ENCODE results near the gene PCBP4. TPM values are rescaled to one million over a fixed set of nuclear protein-coding genes. Genes with fewer than 3 reads are reported as not detected.
A peak's percentile ranks its signal among the peaks of the same experiment; 100 is the strongest.
"Not testable (repeated sequence)": the region's sequence is repeated elsewhere in the genome, so short reads cannot be mapped to it uniquely, and the experiment has no call there.

PCBP4 gene
- total RNA-seq, 1 donor from 2014 or later: 30.5 TPM

DNA sequence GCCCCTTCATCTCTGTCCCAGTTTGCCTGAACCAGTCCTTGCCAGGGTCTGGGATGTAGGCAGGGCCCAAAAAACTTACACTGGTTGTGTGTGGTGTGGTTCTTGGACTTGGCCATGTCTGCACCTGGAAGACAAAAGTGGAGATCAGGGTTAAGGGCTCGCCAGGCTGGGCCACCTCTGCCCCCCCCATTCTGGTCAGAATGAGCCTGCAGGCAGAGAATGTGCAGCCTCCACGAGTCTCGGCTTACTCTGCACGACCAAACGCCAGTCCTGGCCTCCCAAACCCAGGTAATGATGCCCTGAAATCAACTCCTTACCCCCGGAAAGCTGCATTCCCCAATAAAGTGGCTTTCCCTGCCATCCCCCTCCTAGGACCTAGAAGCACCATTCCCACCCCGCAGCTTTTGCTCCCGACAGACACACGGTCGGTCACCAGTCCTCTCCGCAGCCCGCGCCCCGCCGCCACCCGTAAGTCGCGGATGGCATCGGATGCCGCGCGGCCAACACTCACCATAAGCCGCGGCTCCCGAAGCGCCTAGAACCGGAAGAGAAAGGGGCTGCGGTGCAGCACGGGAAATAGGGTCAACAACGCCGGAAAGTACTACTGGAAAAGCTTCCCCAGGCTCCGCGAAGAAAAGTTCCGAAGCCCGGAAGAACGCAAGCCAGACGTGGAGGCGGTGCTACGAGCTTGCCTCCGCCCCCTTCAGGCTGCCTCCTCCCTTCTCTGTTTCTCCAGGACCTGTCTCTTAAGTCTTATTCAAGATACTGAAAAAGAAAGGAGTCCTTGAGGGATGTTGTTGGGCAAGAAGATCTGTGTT is 28.3 kb upstream of the PCBP4 start, which contains the start of gene RPL29:
TSS of gene RPL29 (minus strand) at position 550 of the 818 bp plus-strand sequence. CDS start at position 116, 434 bp downstream.
- TF ChIP-seq, protein P1, sequence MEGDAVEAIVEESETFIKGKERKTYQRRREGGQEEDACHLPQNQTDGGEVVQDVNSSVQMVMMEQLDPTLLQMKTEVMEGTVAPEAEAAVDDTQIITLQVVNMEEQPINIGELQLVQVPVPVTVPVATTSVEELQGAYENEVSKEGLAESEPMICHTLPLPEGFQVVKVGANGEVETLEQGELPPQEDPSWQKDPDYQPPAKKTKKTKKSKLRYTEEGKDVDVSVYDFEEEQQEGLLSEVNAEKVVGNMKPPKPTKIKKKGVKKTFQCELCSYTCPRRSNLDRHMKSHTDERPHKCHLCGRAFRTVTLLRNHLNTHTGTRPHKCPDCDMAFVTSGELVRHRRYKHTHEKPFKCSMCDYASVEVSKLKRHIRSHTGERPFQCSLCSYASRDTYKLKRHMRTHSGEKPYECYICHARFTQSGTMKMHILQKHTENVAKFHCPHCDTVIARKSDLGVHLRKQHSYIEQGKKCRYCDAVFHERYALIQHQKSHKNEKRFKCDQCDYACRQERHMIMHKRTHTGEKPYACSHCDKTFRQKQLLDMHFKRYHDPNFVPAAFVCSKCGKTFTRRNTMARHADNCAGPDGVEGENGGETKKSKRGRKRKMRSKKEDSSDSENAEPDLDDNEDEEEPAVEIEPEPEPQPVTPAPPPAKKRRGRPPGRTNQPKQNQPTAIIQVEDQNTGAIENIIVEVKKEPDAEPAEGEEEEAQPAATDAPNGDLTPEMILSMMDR (IDR thresholded peaks at IDR 0.05): no peak
- peak; percentile 47 for TF ChIP-seq EZH2 (IDR thresholded peaks at IDR 0.05)
- Histone ChIP-seq H3K27ac (peak within 1 kb of the TSS; percentile 96), H3K27me3 (no peaks in the 10 kb centered on the region), H3K79me2 (ENCODE audit: low read depth) (peaks cover 35% of the 10 kb centered on the region), H3K4me3 (peak within 1 kb of the TSS; percentile 89), H3K36me3 (peaks cover 16% of the 10 kb centered on the region), H4K20me1 (ENCODE audit: low read depth) (peaks cover 29% of the 10 kb centered on the region), H2AFZ (replicated peaks) (peak within 1 kb of the TSS; percentile 81), H3K4me2 (peak within 1 kb of the TSS; percentile 89), H3F3A (ENCODE audit: low read depth) (peaks cover 41% of the 10 kb centered on the region), H3K9ac (peak within 1 kb of the TSS; percentile 97), H3K9me3 (ENCODE audit: low read depth) (no peaks in the 10 kb centered on the region), H3K4me1 (peaks cover 11% of the 10 kb centered on the region)
- peaks cover 6% of the 10 kb centered on the region for H3K27me3 Mint-ChIP-seq (ENCODE audit: insufficient read depth, low read depth)
- peaks cover 30% of the 10 kb centered on the region for H3K36me3 Mint-ChIP-seq
- H3K9me3 Mint-ChIP-seq: peaks cover 2% of the 10 kb centered on the region
- H3K4me1 Mint-ChIP-seq: peaks cover 35% of the 10 kb centered on the region
- H3K27ac Mint-ChIP-seq: peak within 1 kb of the TSS; percentile 100
- H3K4me3 Mint-ChIP-seq: peak within 1 kb of the TSS; percentile 100
- DNase-seq (ENCODE audit: low spot score): peak; percentile 94

DNA sequence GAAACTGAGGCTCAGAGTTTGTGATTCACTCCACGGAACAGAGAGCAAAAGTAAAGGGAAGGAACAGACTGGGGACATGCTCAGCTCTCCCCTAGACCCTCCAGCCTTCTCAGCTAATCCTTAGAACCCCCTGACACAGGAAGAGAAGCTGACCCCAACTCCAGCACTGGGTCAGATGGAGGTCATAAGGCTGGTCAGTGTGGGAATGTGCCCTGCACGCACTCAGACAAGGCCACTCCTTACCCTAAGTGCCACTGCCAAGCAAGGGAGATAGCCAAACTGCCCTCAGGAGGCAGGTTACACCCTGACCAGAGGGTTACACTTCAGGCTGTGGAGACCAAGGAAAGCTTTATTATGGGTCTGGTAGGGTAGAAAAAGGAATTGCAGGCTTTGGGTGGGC is 27.3 kb upstream of the PCBP4 start:
- no peak for TF ChIP-seq EZH2 (IDR thresholded peaks at IDR 0.05)
- TF ChIP-seq, protein P1 (IDR thresholded peaks at IDR 0.05): no peak
- TF ChIP-seq EZH2phosphoT487 (IDR thresholded peaks at IDR 0.05): no peak
- H3K27me3 ChIP-seq: no peaks in the 10 kb centered on the region
- H3K27ac ChIP-seq: no peak overlapping the region
- H3K36me3 ChIP-seq: peaks cover 16% of the 10 kb centered on the region
- H3F3A ChIP-seq (ENCODE audit: low read depth): peaks cover 47% of the 10 kb centered on the region
- peaks cover 2% of the 10 kb centered on the region for H3K9me3 Mint-ChIP-seq
- no peaks in the 10 kb centered on the region for H3K9me3 ChIP-seq (ENCODE audit: low read depth)
- H3K9ac ChIP-seq: peak overlapping the region; percentile 97
- peak overlapping the region; percentile 89 for H3K4me2 ChIP-seq
- peaks cover 35% of the 10 kb centered on the region for H3K4me1 Mint-ChIP-seq
- no peak for DNase-seq (ENCODE audit: low spot score)
- H3K4me3 Mint-ChIP-seq: peak overlapping the region; percentile 100
- peak overlapping the region; percentile 89 for H3K4me3 ChIP-seq
- peaks cover 9% of the 10 kb centered on the region for H3K27me3 Mint-ChIP-seq (ENCODE audit: insufficient read depth, low read depth)
- H3K27ac Mint-ChIP-seq: peak overlapping the region; percentile 82
- H4K20me1 ChIP-seq (ENCODE audit: low read depth): peaks cover 29% of the 10 kb centered on the region
- no peak overlapping the region for H2AFZ ChIP-seq (replicated peaks)
- H3K4me1 ChIP-seq: peaks cover 11% of the 10 kb centered on the region
- H3K36me3 Mint-ChIP-seq: peaks cover 30% of the 10 kb centered on the region
- peaks cover 35% of the 10 kb centered on the region for H3K79me2 ChIP-seq (ENCODE audit: low read depth)

DNA sequence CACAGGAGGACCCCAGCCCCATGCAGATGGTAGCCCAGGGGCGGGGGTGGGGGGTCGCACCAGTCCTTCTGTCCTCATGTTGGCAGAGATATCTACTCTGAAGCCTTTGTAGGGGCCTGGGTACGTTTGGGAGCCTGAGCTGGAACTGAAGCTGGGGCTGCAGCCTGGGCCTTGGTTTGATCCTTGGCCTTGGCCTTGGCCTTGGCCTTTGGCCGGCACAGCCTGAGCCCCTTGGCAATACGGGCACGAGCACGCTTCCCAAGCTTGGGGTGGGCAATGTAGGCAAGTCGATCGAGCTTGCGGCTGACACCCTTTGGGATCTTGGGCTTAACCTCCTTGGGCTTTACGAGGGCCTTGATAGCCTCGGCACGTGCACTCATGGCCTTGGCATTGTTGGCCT is 26.4 kb upstream of the PCBP4 start:
- DNase-seq (ENCODE audit: low spot score); H2AFZ ChIP-seq (replicated peaks); H3K4me3 ChIP-seq; H3K9ac ChIP-seq; H3K27ac ChIP-seq; H3K4me2 ChIP-seq; H3K27me3 ChIP-seq; H3K27ac Mint-ChIP-seq; H3K27me3 Mint-ChIP-seq (ENCODE audit: insufficient read depth, low read depth); H3K9me3 ChIP-seq (ENCODE audit: low read depth); H3K9me3 Mint-ChIP-seq: not testable (repeated sequence)
- Histone ChIP-seq H3K79me2 (ENCODE audit: low read depth) (peaks cover 35% of the 10 kb centered on the region), H3F3A (ENCODE audit: low read depth) (peaks cover 54% of the 10 kb centered on the region), H4K20me1 (ENCODE audit: low read depth) (peaks cover 29% of the 10 kb centered on the region), H3K36me3 (peaks cover 16% of the 10 kb centered on the region), H3K4me1 (peaks cover 11% of the 10 kb centered on the region)
- Mint-ChIP-seq H3K4me3 (peak overlapping the region; percentile 100), H3K36me3 (peaks cover 30% of the 10 kb centered on the region), H3K4me1 (peaks cover 37% of the 10 kb centered on the region)

Measured in neural progenitor cell (in vitro differentiated cells).